SK-N-SH (cell line): Measurements from ENCODE around the gene WRNIP1. TPM values are rescaled to one million over a fixed set of nuclear protein-coding genes. Genes with fewer than 3 reads are reported as not detected.

Experiments used
- CTCF ChIA-PET: fragments of 300-600, 350-600 bp; formaldehyde crosslinking; extraction: SDS; loops from one replicate; lab custom pipeline; 2021; lab: Yijun Ruan, JAX
- POLR2A ChIA-PET: fragments of 350-600 bp; sonication (Branson Sonifier 250); formaldehyde crosslinking; extraction: SDS; loops from one replicate; lab custom pipeline; 2020; ENCODE audit warnings: antibody characterized with exemption, inconsistent platforms; lab: Yijun Ruan, JAX
- DNase-seq: peaks from one replicate; pipeline ENCODE4 v3.0.0; 2012
- H2AFZ ChIP-seq: fragments of 200-600 bp; sonication (generic); 2 replicates; pipeline ENCODE4 v1.8.1; 2016; ENCODE audit warnings: antibody characterized with exemption, mild to moderate bottlenecking, low read depth
- H3F3A ChIP-seq: fragments of 200-600 bp; sonication (generic); replicated peaks from 2 replicates; pipeline ENCODE3; 2016; ENCODE audit warnings: antibody characterized with exemption, mild to moderate bottlenecking; ENCODE audit not compliant: insufficient read depth
- H3K27ac ChIP-seq, 2 experiments: fragments of 200-500 bp in 1 of 2; fragments of 200-600 bp in 1 of 2; sonication (Bioruptor generic) in 1 of 2; sonication (generic), shearing (Covaris generic) in 1 of 2; 2 replicates each; pipeline versions ENCODE4 v1.5.1 to v1.6.1; 2014 to 2016; ENCODE audit warnings: low read depth in 2 of 2, inconsistent platforms in 1 of 2, low read length in 1 of 2, mild to moderate bottlenecking in 1 of 2, mixed read lengths in 1 of 2
- H3K27me3 ChIP-seq: fragments of 200-600 bp; sonication (generic), shearing (Covaris generic); 2 replicates; pipeline ENCODE4 v1.6.1; 2016; ENCODE audit warnings: mixed run types; ENCODE audit not compliant: insufficient read depth
- H3K36me3 ChIP-seq, 2 experiments: fragments of 200-500 bp in 1 of 2; fragments of 200-600 bp in 1 of 2; sonication (Bioruptor generic) in 1 of 2; sonication (generic) in 1 of 2; replicated peaks in 1 of 2; 2 replicates each; pipeline versions ENCODE3 to v1.5.1; 2014 to 2016; ENCODE audit warnings: low read length in 1 of 2, mild to moderate bottlenecking in 1 of 2; ENCODE audit not compliant: insufficient read depth in 2 of 2, control insufficient read depth in 1 of 2
- H3K4me1 ChIP-seq, 2 experiments: fragments of 200-500 bp in 1 of 2; fragments of 200-600 bp in 1 of 2; sonication (Bioruptor generic) in 1 of 2; sonication (generic), shearing (Covaris generic) in 1 of 2; 2 replicates each; pipeline versions ENCODE4 v1.5.1 to v1.6.1; 2014 to 2016; ENCODE audit warnings: low read depth in 1 of 2, low read length in 1 of 2, mixed run types in 1 of 2; ENCODE audit not compliant: insufficient read depth in 2 of 2, control insufficient read depth in 1 of 2
- H3K4me2 ChIP-seq: fragments of 200-600 bp; sonication (generic), shearing (Covaris generic); 2 replicates; pipeline ENCODE4 v1.6.1; 2017; ENCODE audit warnings: mixed run types
- H3K4me3 ChIP-seq, 2 experiments: fragments of 200-500 bp in 1 of 2; fragments of 200-600 bp in 1 of 2; sonication (Bioruptor generic) in 1 of 2; sonication (generic), shearing (Covaris generic) in 1 of 2; 2 replicates each; pipeline versions ENCODE4 v1.5.1 to v1.8.1; 2014 to 2016; ENCODE audit warnings: low read depth in 2 of 2, inconsistent platforms in 1 of 2, low read length in 1 of 2, mild to moderate bottlenecking in 1 of 2, mixed read lengths in 1 of 2, moderate library complexity in 1 of 2
- H3K79me2 ChIP-seq: fragments of 200-600 bp; sonication (generic); 2 replicates; pipeline ENCODE4 v1.8.1; 2017; ENCODE audit warnings: mild to moderate bottlenecking; ENCODE audit not compliant: insufficient read depth
- H3K9ac ChIP-seq: fragments of 200-600 bp; sonication (generic); 2 replicates; pipeline ENCODE4 v1.6.1; 2017; ENCODE audit warnings: mixed run types
- H3K9me2 ChIP-seq: fragments of 200-600 bp; sonication (generic); 2 replicates; pipeline ENCODE4 v1.6.1; 2017; ENCODE audit warnings: mixed run types
- H3K9me3 ChIP-seq: fragments of 200-600 bp; sonication (generic); 2 replicates; pipeline ENCODE4 v1.6.1; 2017; ENCODE audit warnings: mixed run types, mild to moderate bottlenecking, moderate library complexity
- H4K20me1 ChIP-seq: fragments of 200-600 bp; sonication (generic); 2 replicates; pipeline ENCODE4 v1.6.1; 2017; ENCODE audit warnings: mild to moderate bottlenecking, mixed run types; ENCODE audit not compliant: insufficient read depth
- ELF1 ChIP-seq: IDR thresholded peaks from 2 replicates; pipeline ENCODE4 v1.4.0; 2012
- EP300 ChIP-seq, 2 experiments: IDR thresholded peaks; 2 replicates each; pipeline versions ENCODE4 v1.4.0 to v1.6.1; 2012; ENCODE audit warnings: borderline replicate concordance in 1 of 2, low read depth in 1 of 2, low read length in 1 of 2
- EZH2phosphoT487 ChIP-seq: fragments of 200-600 bp; sonication (generic); IDR thresholded peaks from 2 replicates; pipeline ENCODE4 v1.6.1; 2017; ENCODE audit warnings: low read depth, mixed run types, mild to moderate bottlenecking, antibody characterized with exemption, moderate library complexity, borderline replicate concordance
- FOSL2 ChIP-seq: IDR thresholded peaks from 2 replicates; pipeline ENCODE4 v1.4.0; 2012; ENCODE audit warnings: low read depth, mild to moderate bottlenecking, moderate library complexity, borderline replicate concordance
- FOXJ3 ChIP-seq: sonication (generic); formaldehyde crosslinking; IDR thresholded peaks from 2 replicates; pipeline ENCODE4 v1.5.1; 2020; ENCODE audit warnings: mild to moderate bottlenecking, missing genetic modification reagents
- FOXM1 ChIP-seq: IDR thresholded peaks from 2 replicates; pipeline ENCODE4 v1.4.0; 2012; ENCODE audit warnings: low read depth, mild to moderate bottlenecking
- GABPA ChIP-seq: IDR thresholded peaks from 2 replicates; pipeline ENCODE4 v1.4.0; 2012; ENCODE audit warnings: low read depth, mild to moderate bottlenecking
- JUND ChIP-seq: IDR thresholded peaks from 2 replicates; pipeline ENCODE4 v1.4.0; 2012
- MEF2A ChIP-seq: IDR thresholded peaks from 2 replicates; pipeline ENCODE4 v1.4.0; 2012; ENCODE audit warnings: low read depth, borderline replicate concordance
- NRF1 ChIP-seq: IDR thresholded peaks from 2 replicates; pipeline ENCODE4 v1.6.1; 2012; ENCODE audit warnings: low read depth, mild to moderate bottlenecking, low read length
- RCOR1 ChIP-seq: fragments of 150-350 bp; IDR thresholded peaks from 2 replicates; pipeline ENCODE4 v1.6.1; 2017; ENCODE audit warnings: antibody characterized with exemption, low read length
- RXRA ChIP-seq: IDR thresholded peaks from 2 replicates; pipeline ENCODE4 v1.4.0; 2012; ENCODE audit warnings: low read depth, mild to moderate bottlenecking, borderline replicate concordance
- SMC3 ChIP-seq: IDR thresholded peaks from 2 replicates; pipeline ENCODE4 v1.6.1; 2012; ENCODE audit warnings: low read depth, low read length, improper control_type of control experiment
- TCF12 ChIP-seq: IDR thresholded peaks from 2 replicates; pipeline ENCODE4 v1.4.0; 2012
- TEAD4 ChIP-seq: IDR thresholded peaks from 2 replicates; pipeline ENCODE4 v1.4.0; 2012; ENCODE audit warnings: mild to moderate bottlenecking, borderline replicate concordance; ENCODE audit not compliant: insufficient read depth
- WGBS: methylation state at CpG from one replicate; pipeline ENCODE4 v1.1.6; 2017; ENCODE audit warnings: low lambda C conversion rate; 5-methylcytosine and 5-hydroxymethylcytosine counted together
- polyA plus RNA-seq, 3 experiments: library from polyadenylated mRNA; depleted of rRNA; stranded (reverse); fragments of >200 nt; gene quantifications; 2 replicates each; pipeline ENCODE4 v1.2.3, GENCODE V29; 2012
- TF ChIP-seq, protein P1 (sequence below): IDR thresholded peaks from 2 replicates; pipeline ENCODE4 v1.4.0; 2012; ENCODE audit warnings: low read depth, borderline replicate concordance
- TF ChIP-seq, protein P2 (sequence below): IDR thresholded peaks from 2 replicates; pipeline ENCODE4 v1.4.0; 2012; ENCODE audit warnings: low read depth
- TF ChIP-seq, protein P3 (sequence below): IDR thresholded peaks from 2 replicates; pipeline ENCODE4; 2012

Gene WRNIP1
- polyA plus RNA-seq, 1 of the 3 experiments (the other 2 are of a cell fraction): 47.5 TPM

DNA sequence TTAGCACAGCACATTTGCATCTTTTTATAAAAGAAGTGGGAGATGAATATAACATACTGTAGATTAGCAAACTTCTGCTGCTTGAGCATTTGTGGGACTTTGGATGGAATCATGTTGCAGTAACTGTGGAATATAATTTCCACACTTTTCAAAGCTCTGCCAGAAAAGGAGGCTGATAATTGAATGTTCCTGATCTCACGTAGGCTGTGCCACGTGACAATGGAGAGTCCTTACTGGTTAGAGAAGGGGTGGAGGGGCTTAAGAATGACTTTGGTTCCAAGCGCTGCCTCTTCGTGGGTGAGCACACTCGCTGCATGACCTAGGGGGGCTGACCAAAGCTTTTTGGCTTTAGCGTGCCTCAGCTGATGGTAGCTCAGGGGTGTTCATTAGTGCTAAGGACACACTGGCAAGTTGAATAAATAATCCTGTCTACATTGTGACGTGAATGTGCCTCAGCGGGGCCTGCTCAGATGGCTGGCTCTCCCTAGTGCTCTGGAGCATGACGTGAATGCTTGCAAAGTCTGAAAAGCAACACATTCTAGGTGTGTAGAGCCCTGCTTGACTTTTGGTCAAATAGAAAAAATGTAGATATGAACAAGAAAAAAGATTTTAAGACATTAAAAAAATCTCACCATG is 15.0 kb downstream of the WRNIP1 start:
- H4K20me1 ChIP-seq: peaks cover 18% of the 10 kb centered on the region; the same call in 1 of the 2 replicates
- POLR2A ChIA-PET: interaction anchor here (1.0 kb wide), 1 partner anchor 14 kb away, joined by 3 read pairs; no protein-coding TSS in a partner anchor
- no peaks in the 10 kb centered on the region for H3K9me2 ChIP-seq
- WGBS: 98% methylated on average over 9 of the region's 9 CpGs
- H2AFZ ChIP-seq: no peak overlapping the region
- no peaks in the 10 kb centered on the region for H3K27me3 ChIP-seq
- H3K79me2 ChIP-seq: peaks cover 70% of the 10 kb centered on the region
- H3K9me3 ChIP-seq: no peaks in the 10 kb centered on the region
- H3K36me3 ChIP-seq: peaks cover 19 to 84% of the 10 kb centered on the region in 2 experiments
- CTCF ChIA-PET: interaction anchor here (1.0 to 3.9 kb wide), 5 partner anchors 11 to 151 kb away, joined by 3 to 24 read pairs (median 3); no protein-coding TSS in a partner anchor
- H3K27ac ChIP-seq: no peak overlapping the region; a peak in 1 of 4 replicates
- no peak for TF ChIP-seq RXRA
- TF ChIP-seq, protein P1, sequence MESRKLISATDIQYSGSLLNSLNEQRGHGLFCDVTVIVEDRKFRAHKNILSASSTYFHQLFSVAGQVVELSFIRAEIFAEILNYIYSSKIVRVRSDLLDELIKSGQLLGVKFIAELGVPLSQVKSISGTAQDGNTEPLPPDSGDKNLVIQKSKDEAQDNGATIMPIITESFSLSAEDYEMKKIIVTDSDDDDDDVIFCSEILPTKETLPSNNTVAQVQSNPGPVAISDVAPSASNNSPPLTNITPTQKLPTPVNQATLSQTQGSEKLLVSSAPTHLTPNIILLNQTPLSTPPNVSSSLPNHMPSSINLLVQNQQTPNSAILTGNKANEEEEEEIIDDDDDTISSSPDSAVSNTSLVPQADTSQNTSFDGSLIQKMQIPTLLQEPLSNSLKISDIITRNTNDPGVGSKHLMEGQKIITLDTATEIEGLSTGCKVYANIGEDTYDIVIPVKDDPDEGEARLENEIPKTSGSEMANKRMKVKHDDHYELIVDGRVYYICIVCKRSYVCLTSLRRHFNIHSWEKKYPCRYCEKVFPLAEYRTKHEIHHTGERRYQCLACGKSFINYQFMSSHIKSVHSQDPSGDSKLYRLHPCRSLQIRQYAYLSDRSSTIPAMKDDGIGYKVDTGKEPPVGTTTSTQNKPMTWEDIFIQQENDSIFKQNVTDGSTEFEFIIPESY: no peak
- no peak for TF ChIP-seq TCF12
- H3F3A ChIP-seq: no peaks in the 10 kb centered on the region
- H3K4me1 ChIP-seq: no peaks in the 10 kb centered on the region; a peak in 1 of 4 replicates
- no peak overlapping the region for H3K4me2 ChIP-seq
- no peak overlapping the region for H3K4me3 ChIP-seq
- no peak overlapping the region for H3K9ac ChIP-seq
- DNase-seq: no peak

DNA sequence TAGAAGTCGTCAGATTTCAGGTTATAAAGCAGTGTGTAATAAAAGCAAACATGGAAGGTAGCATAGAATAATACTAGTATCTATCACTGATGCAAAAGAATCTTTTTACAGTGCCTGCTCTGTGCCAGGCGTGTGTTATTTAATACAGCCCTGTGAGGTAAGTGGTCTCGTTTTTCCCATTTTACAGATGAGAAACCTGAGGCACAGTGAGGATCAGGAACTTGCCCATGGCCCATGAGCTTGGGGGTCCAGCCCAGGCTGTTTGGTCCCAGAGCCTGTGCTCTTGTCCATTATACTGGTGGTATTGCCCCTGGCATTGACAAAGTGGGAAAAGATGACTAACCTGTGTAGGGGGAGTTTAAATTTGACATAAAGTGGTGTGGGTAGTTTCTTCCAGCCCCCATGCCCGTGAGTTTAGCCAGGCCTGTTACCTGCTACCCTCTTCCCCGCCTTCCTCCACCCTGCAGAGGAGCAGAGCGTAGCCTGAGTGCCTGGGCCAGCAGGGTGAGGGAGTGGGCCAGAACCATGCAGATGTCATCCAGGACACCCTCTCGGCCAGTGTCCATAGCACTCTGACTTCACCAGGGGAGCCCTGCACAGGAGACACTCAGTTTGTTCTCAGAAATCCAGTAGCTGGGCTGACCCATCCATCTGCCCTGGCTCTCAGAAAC is 16.6 kb downstream of the WRNIP1 start:
- no peak overlapping the region for H2AFZ ChIP-seq
- peaks cover 18% of the 10 kb centered on the region; the same call in 1 of the 2 replicates for H4K20me1 ChIP-seq
- no peak overlapping the region for H3K27ac ChIP-seq
- H3K79me2 ChIP-seq: peaks cover 70% of the 10 kb centered on the region
- POLR2A ChIA-PET: interaction anchor here (1.0 kb wide), 1 partner anchor 16 kb away, joined by 3 read pairs; no protein-coding TSS in a partner anchor
- no peaks in the 10 kb centered on the region; a peak in 1 of 4 replicates for H3K4me1 ChIP-seq
- H3K9me3 ChIP-seq: no peaks in the 10 kb centered on the region
- H3K27me3 ChIP-seq: no peaks in the 10 kb centered on the region
- no peak overlapping the region for H3K9ac ChIP-seq
- no peaks in the 10 kb centered on the region for H3F3A ChIP-seq
- DNase-seq: no peak
- H3K4me2 ChIP-seq: no peak overlapping the region
- H3K36me3 ChIP-seq: peaks cover 26 to 80% of the 10 kb centered on the region in 2 experiments
- no peak overlapping the region for H3K4me3 ChIP-seq
- CTCF ChIA-PET: interaction anchor here (0.8 to 3.9 kb wide), 6 partner anchors 9 to 65 kb away, joined by 3 to 24 read pairs (median 8); partner anchors contain the start of gene WRNIP1
- WGBS: 94% methylated on average over 6 of the region's 7 CpGs
- no peaks in the 10 kb centered on the region for H3K9me2 ChIP-seq
- TF ChIP-seq TEAD4 (no peak), GABPA (no peak), RCOR1 (no peak), FOXM1 (no peak), FOXJ3 (no peak), RXRA (no peak), EP300 (IDR thresholded peaks at IDR 0.05; ENCODE audit: borderline replicate concordance in 1 of 2, low read depth in 1 of 2, low read length in 1 of 2) (no peak), JUND (no peak), SMC3 (no peak), ELF1 (no peak), FOSL2 (no peak), MEF2A (no peak), NRF1 (no peak), EZH2phosphoT487 (no peak)
- TF ChIP-seq, protein P2, sequence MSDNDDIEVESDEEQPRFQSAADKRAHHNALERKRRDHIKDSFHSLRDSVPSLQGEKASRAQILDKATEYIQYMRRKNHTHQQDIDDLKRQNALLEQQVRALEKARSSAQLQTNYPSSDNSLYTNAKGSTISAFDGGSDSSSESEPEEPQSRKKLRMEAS: no peak
- TF ChIP-seq, protein P1: no peak
- TF ChIP-seq, protein P3, sequence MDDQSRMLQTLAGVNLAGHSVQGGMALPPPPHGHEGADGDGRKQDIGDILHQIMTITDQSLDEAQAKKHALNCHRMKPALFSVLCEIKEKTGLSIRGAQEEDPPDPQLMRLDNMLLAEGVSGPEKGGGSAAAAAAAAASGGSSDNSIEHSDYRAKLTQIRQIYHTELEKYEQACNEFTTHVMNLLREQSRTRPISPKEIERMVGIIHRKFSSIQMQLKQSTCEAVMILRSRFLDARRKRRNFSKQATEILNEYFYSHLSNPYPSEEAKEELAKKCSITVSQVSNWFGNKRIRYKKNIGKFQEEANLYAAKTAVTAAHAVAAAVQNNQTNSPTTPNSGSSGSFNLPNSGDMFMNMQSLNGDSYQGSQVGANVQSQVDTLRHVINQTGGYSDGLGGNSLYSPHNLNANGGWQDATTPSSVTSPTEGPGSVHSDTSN: no peak
